ENCODE data around the gene PODXL. TPM values are rescaled to one million over a fixed set of nuclear protein-coding genes. Genes with fewer than 3 reads are reported as not detected.
A peak's percentile ranks its signal among the peaks of the same experiment; 100 is the strongest.

The PODXL gene
- total and polyA plus RNA-seq, 2 experiments from 2014 or later: 77.3 to 84.1 TPM

- H3K36me3 ChIP-seq (replicated peaks; ENCODE audit: insufficient read depth, low read depth): no peaks in the 10 kb centered on the region
- TF ChIP-seq CTCF (IDR thresholded peaks at IDR 0.05; ENCODE audit: poor library complexity) (peak; percentile 43), EZH2phosphoT487 (IDR thresholded peaks at IDR 0.05; ENCODE audit: low read depth, severe bottlenecking, unreplicated experiment) (no peak)
- no peak for DNase-seq (ENCODE audit: low spot score)
- no peak overlapping the region for H3K4me2 ChIP-seq
- WGBS (ENCODE audit: low lambda C conversion rate, missing lambda C conversion rate): 82% methylated on average over 12 of the region's 12 CpGs
- H2AFZ ChIP-seq: no peak overlapping the region
- H3K27ac ChIP-seq: no peak overlapping the region
- no peaks in the 10 kb centered on the region for H3K27me3 ChIP-seq
- H3K4me1 ChIP-seq (ENCODE audit: insufficient read depth): peaks cover 4% of the 10 kb centered on the region
- H4K20me1 ChIP-seq (ENCODE audit: insufficient read depth, poor library complexity, severe bottlenecking): no peaks in the 10 kb centered on the region
- no peaks in the 10 kb centered on the region for H3K9me3 ChIP-seq (ENCODE audit: low read depth)
- no peaks in the 10 kb centered on the region for H3K9me2 ChIP-seq (replicated peaks; ENCODE audit: insufficient read depth)
- H3K79me2 ChIP-seq: peaks cover 28% of the 10 kb centered on the region
- no peak overlapping the region for H3K4me3 ChIP-seq
Observed at GRCh38 chr7:131546583-131547141, 9.8 kb downstream of the PODXL start.

- Histone ChIP-seq H3K4me2 (no peak overlapping the region), H3K27ac (no peak overlapping the region), H3K4me1 (ENCODE audit: insufficient read depth) (peaks cover 4% of the 10 kb centered on the region), H3K9me2 (replicated peaks; ENCODE audit: insufficient read depth) (no peaks in the 10 kb centered on the region), H3K27me3 (no peaks in the 10 kb centered on the region), H2AFZ (no peak overlapping the region), H3K79me2 (peaks cover 28% of the 10 kb centered on the region), H4K20me1 (ENCODE audit: insufficient read depth, poor library complexity, severe bottlenecking) (no peaks in the 10 kb centered on the region), H3K36me3 (replicated peaks; ENCODE audit: insufficient read depth, low read depth) (no peaks in the 10 kb centered on the region), H3K4me3 (no peak overlapping the region), H3K9me3 (ENCODE audit: low read depth) (no peaks in the 10 kb centered on the region)
- no peak for DNase-seq (ENCODE audit: low spot score)
- 87% methylated on average over 12 of the region's 12 CpGs for WGBS (ENCODE audit: low lambda C conversion rate, missing lambda C conversion rate)
- TF ChIP-seq EZH2 (IDR thresholded peaks at IDR 0.05; ENCODE audit: borderline replicate concordance): no peak
- TF ChIP-seq CTCF (IDR thresholded peaks at IDR 0.05; ENCODE audit: poor library complexity): no peak
- no peak for TF ChIP-seq EZH2phosphoT487 (IDR thresholded peaks at IDR 0.05; ENCODE audit: low read depth, severe bottlenecking, unreplicated experiment)
Observed at GRCh38 chr7:131546126-131546525, 10.3 kb downstream of the PODXL start.

- Histone ChIP-seq H3K27me3 (no peaks in the 10 kb centered on the region), H3K4me3 (no peak overlapping the region), H3K36me3 (replicated peaks; ENCODE audit: insufficient read depth, low read depth) (no peaks in the 10 kb centered on the region), H2AFZ (no peak overlapping the region), H3K79me2 (peaks cover 28% of the 10 kb centered on the region), H3K4me2 (no peak overlapping the region), H3K9me2 (replicated peaks; ENCODE audit: insufficient read depth) (no peaks in the 10 kb centered on the region), H3K4me1 (ENCODE audit: insufficient read depth) (peaks cover 4% of the 10 kb centered on the region), H4K20me1 (ENCODE audit: insufficient read depth, poor library complexity, severe bottlenecking) (no peaks in the 10 kb centered on the region), H3K9me3 (ENCODE audit: low read depth) (no peaks in the 10 kb centered on the region), H3K27ac (peak overlapping the region; percentile 7)
- DNase-seq (ENCODE audit: low spot score): no peak
- 69% methylated on average over 13 of the region's 16 CpGs for WGBS (ENCODE audit: low lambda C conversion rate, missing lambda C conversion rate)
- no peak for TF ChIP-seq EZH2 (IDR thresholded peaks at IDR 0.05; ENCODE audit: borderline replicate concordance)
- peak; percentile 29 for TF ChIP-seq CTCF (IDR thresholded peaks at IDR 0.05; ENCODE audit: poor library complexity)
- TF ChIP-seq EZH2phosphoT487 (IDR thresholded peaks at IDR 0.05; ENCODE audit: low read depth, severe bottlenecking, unreplicated experiment): no peak
Observed at GRCh38 chr7:131544449-131545301, 11.8 kb downstream of the PODXL start.
